HAP-1 (cell line): Measurements from ENCODE around the gene RCN2.

Source experiments
- DNase-seq, 2 experiments: peaks; one replicate each; pipeline ENCODE4 v3.0.0-alpha.2; 2016 to 2020; ENCODE audit warnings: low spot score in 2 of 2
- H3K27me3 ChIP-seq: fragments of 250-450 bp; sonication (Bioruptor Pico); 2 replicates; pipeline ENCODE4 v1.5.1; 2020; ENCODE audit warnings: low read depth, mild to moderate bottlenecking, moderate library complexity
- H3K36me3 ChIP-seq: fragments of 250-450 bp; sonication (Bioruptor Pico); replicated peaks from 2 replicates; pipeline ENCODE4 v1.5.1; 2020; ENCODE audit warnings: mild to moderate bottlenecking
- H3K4me1 ChIP-seq: fragments of 250-450 bp; sonication (Bioruptor Pico); 2 replicates; pipeline ENCODE4 v1.5.1; 2020; ENCODE audit warnings: mild to moderate bottlenecking
- H3K4me3 ChIP-seq: fragments of 250-450 bp; sonication (Bioruptor Pico); 2 replicates; pipeline ENCODE4 v1.5.1; 2020; ENCODE audit warnings: mild to moderate bottlenecking, moderate library complexity
- H3K9me3 ChIP-seq: fragments of 250-450 bp; sonication (Bioruptor Pico); 2 replicates; pipeline ENCODE4 v1.5.1; 2020; ENCODE audit warnings: mild to moderate bottlenecking, moderate library complexity
- in situ Hi-C: fragments of 300-500 bp; cut with MboI; formaldehyde crosslinking; loops from 3 replicates; pipeline ENCODE4 v1.14.3; 2020; ENCODE audit warnings: low sequenced_read_pairs, inconsistent platforms, mixed read lengths

RCN2 gene

GRCh38 chr15:76905855-76906254, 25.7 kb upstream of the RCN2 start:
- no peaks in the 10 kb centered on the region for H3K27me3 ChIP-seq
- no peak for DNase-seq
- no peak overlapping the region for H3K4me3 ChIP-seq
- peaks cover 21% of the 10 kb centered on the region for H3K4me1 ChIP-seq
- no peaks in the 10 kb centered on the region; the same call in 1 of the 2 replicates for H3K36me3 ChIP-seq
- in situ Hi-C loops = no loop called here
- H3K9me3 ChIP-seq = no peaks in the 10 kb centered on the region

- Histone ChIP-seq H3K9me3 (no peaks in the 10 kb centered on the region), H3K36me3 (no peaks in the 10 kb centered on the region), H3K4me3 (no peak overlapping the region), H3K4me1 (no peaks in the 10 kb centered on the region), H3K27me3 (peaks cover 27% of the 10 kb centered on the region)
- in situ Hi-C loops = no loop called here
- DNase-seq = no peak
Measured at GRCh38 chr15:76912430-76912829, 19.1 kb upstream of the RCN2 start.

- H3K4me1 ChIP-seq = no peaks in the 10 kb centered on the region
- no peaks in the 10 kb centered on the region for H3K36me3 ChIP-seq
- no peaks in the 10 kb centered on the region for H3K9me3 ChIP-seq
- no peak overlapping the region for H3K4me3 ChIP-seq
- peaks cover 29% of the 10 kb centered on the region for H3K27me3 ChIP-seq
- in situ Hi-C loops = no loop called here
- DNase-seq = no peak
Measured at GRCh38 chr15:76913737-76914136, 17.8 kb upstream of the RCN2 start.

- no peaks in the 10 kb centered on the region for H3K4me1 ChIP-seq
- no peaks in the 10 kb centered on the region for H3K36me3 ChIP-seq
- DNase-seq = no peak
- no peak overlapping the region for H3K4me3 ChIP-seq
- in situ Hi-C loops = no loop called here
- no peaks in the 10 kb centered on the region for H3K9me3 ChIP-seq
- H3K27me3 ChIP-seq = peaks cover 37% of the 10 kb centered on the region
Measured at GRCh38 chr15:76916369-76916768, 15.2 kb upstream of the RCN2 start.

- in situ Hi-C loops = no loop called here
- H3K9me3 ChIP-seq = no peaks in the 10 kb centered on the region
- H3K4me3 ChIP-seq = no peak overlapping the region
Measured at GRCh38 chr15:76928201-76928600, 3.3 kb upstream of the RCN2 start.

GRCh38 chr15:76929011-76929760, 2.4 kb upstream of the RCN2 start:
- peak; percentile 57 to 100 for DNase-seq
- in situ Hi-C loops = no loop called here
- Histone ChIP-seq H3K36me3 (peaks cover 15% of the 10 kb centered on the region), H3K27me3 (no peaks in the 10 kb centered on the region), H3K4me1 (peaks cover 45% of the 10 kb centered on the region), H3K9me3 (no peaks in the 10 kb centered on the region), H3K4me3 (no peak overlapping the region)

More at GRCh38 chr15:76928201-76928600, 3.3 kb upstream of the RCN2 start:
- DNase-seq = peak; percentile 73 to 97
- Histone ChIP-seq H3K4me1 (peaks cover 45% of the 10 kb centered on the region), H3K27me3 (0 out of 2 replicates have a peak, but pooled peaks cover under 1% of the 10 kb centered on the region), H3K36me3 (peaks cover 8% of the 10 kb centered on the region)

- no peak for DNase-seq
- H3K4me1 ChIP-seq = peaks cover 45% of the 10 kb centered on the region
- H3K4me3 ChIP-seq = peak overlapping the region; percentile 51
- in situ Hi-C loops = no loop called here
- peaks cover 33% of the 10 kb centered on the region for H3K36me3 ChIP-seq
- H3K27me3 ChIP-seq = no peaks in the 10 kb centered on the region
- no peaks in the 10 kb centered on the region for H3K9me3 ChIP-seq
Measured at GRCh38 chr15:76930831-76931396, 635 bp upstream of the RCN2 start.

- Histone ChIP-seq H3K4me3 (peak overlapping the region; percentile 51), H3K9me3 (no peaks in the 10 kb centered on the region), H3K27me3 (no peaks in the 10 kb centered on the region), H3K4me1 (peaks cover 45% of the 10 kb centered on the region), H3K36me3 (peaks cover 45% of the 10 kb centered on the region)
- in situ Hi-C loops = no loop called here
- DNase-seq = peak in 1 of 2 experiments; percentile 52
Measured at GRCh38 chr15:76932135-76932966, 802 bp downstream of the RCN2 start.

GRCh38 chr15:76935620-76936019, 4.1 kb downstream of the RCN2 start:
- in situ Hi-C loops = no loop called here
- Histone ChIP-seq H3K27me3 (no peaks in the 10 kb centered on the region), H3K4me3 (no peak overlapping the region), H3K36me3 (peaks cover 55% of the 10 kb centered on the region), H3K9me3 (no peaks in the 10 kb centered on the region), H3K4me1 (peaks cover 20% of the 10 kb centered on the region)
- no peak for DNase-seq

- Histone ChIP-seq H3K9me3 (no peaks in the 10 kb centered on the region), H3K4me1 (peaks cover 25% of the 10 kb centered on the region), H3K27me3 (no peaks in the 10 kb centered on the region), H3K36me3 (peaks cover 55% of the 10 kb centered on the region), H3K4me3 (no peak overlapping the region)
- in situ Hi-C loops = no loop called here
- DNase-seq = no peak
Measured at GRCh38 chr15:76936671-76937070, 5.1 kb downstream of the RCN2 start.

- no peaks in the 10 kb centered on the region for H3K27me3 ChIP-seq
- peaks cover 47% of the 10 kb centered on the region for H3K36me3 ChIP-seq
- H3K4me3 ChIP-seq = no peak overlapping the region
- in situ Hi-C loops = no loop called here
- peaks cover 28% of the 10 kb centered on the region for H3K4me1 ChIP-seq
- DNase-seq = no peak
- no peaks in the 10 kb centered on the region for H3K9me3 ChIP-seq
Measured at GRCh38 chr15:76938752-76939151, 7.2 kb downstream of the RCN2 start.

GRCh38 chr15:76939715-76940114, 8.2 kb downstream of the RCN2 start:
- Histone ChIP-seq H3K9me3 (no peaks in the 10 kb centered on the region), H3K36me3 (peaks cover 47% of the 10 kb centered on the region), H3K4me3 (no peak overlapping the region), H3K4me1 (peaks cover 28% of the 10 kb centered on the region), H3K27me3 (no peaks in the 10 kb centered on the region)
- DNase-seq = no peak
- in situ Hi-C loops = no loop called here

- H3K36me3 ChIP-seq = peaks cover 41% of the 10 kb centered on the region
- in situ Hi-C loops = no loop called here
Measured at GRCh38 chr15:76941636-76942035, 10.1 kb downstream of the RCN2 start.

GRCh38 chr15:76942331-76942730, 10.8 kb downstream of the RCN2 start:
- Histone ChIP-seq H3K4me1 (peaks cover 28% of the 10 kb centered on the region), H3K27me3 (no peaks in the 10 kb centered on the region), H3K9me3 (no peaks in the 10 kb centered on the region), H3K4me3 (no peak overlapping the region), H3K36me3 (peaks cover 41% of the 10 kb centered on the region)
- in situ Hi-C loops = no loop called here
- DNase-seq = no peak

More at GRCh38 chr15:76941636-76942035, 10.1 kb downstream of the RCN2 start:
- peak in 1 of 2 experiments; percentile 88 for DNase-seq
- H3K9me3 ChIP-seq = no peaks in the 10 kb centered on the region
- H3K4me1 ChIP-seq = peaks cover 28% of the 10 kb centered on the region
- no peaks in the 10 kb centered on the region for H3K27me3 ChIP-seq
- H3K4me3 ChIP-seq = no peak overlapping the region
